K562 (cell line): ENCODE results near the gene SATB2. TPM values are rescaled to one million over a fixed set of nuclear protein-coding genes. Genes with fewer than 3 reads are reported as not detected.

Experiments
- ATAC-seq: fragments of 200-7000 bp; cut with Tn5 transposase; 3 replicates; pipeline ENCODE4 v1.9.1; 2020; ENCODE audit warnings: moderate library complexity
- BruUV-seq: library from RNA; stranded (reverse); fragments of 400-500 nt; replicated peaks from 2 replicates; lab custom pipeline; 2021; lab: Mats Ljungman, UMichigan
- CTCF ChIA-PET: fragments of 300-600 bp; formaldehyde crosslinking; extraction: SDS; loops from one replicate; lab custom pipeline; 2021; ENCODE audit warnings: low intra/inter-chr PET ratio; lab: Yijun Ruan, JAX
- POLR2A ChIA-PET: fragments of 300-600, 350-650 bp; sonication (Branson Sonifier 250); formaldehyde crosslinking; extraction: SDS; loops from one replicate; lab custom pipeline; 2021; ENCODE audit warnings: antibody characterized with exemption, inconsistent platforms; lab: Yijun Ruan, JAX
- DNase-seq, 4 experiments: peaks; one replicate each; pipeline versions ENCODE4 v3.0.0 to v3.0.0-alpha.2; 2011 to 2018; ENCODE audit warnings: low spot score in 3 of 4, mixed read lengths in 3 of 4; ENCODE audit errors: extremely low read depth in 1 of 4
- FAIRE-seq: peaks from 2 replicates; lab custom pipeline; 2011; peaks lifted over from hg19 to GRCh38; lab: Jason Lieb, UNC
- H2AFZ ChIP-seq: 2 replicates; pipeline ENCODE4 v1.6.0; 2011; ENCODE audit warnings: low read depth, low read length, control low read depth, inconsistent platforms
- H3K27ac ChIP-seq: fragments of 200-600 bp; 3 replicates; pipeline ENCODE4 v1.8.0; 2011; ENCODE audit warnings: low read depth, mild to moderate bottlenecking, control low read depth, inconsistent platforms, low read length, moderate library complexity, mixed read lengths; ENCODE audit errors: extremely low read depth
- H3K27me3 ChIP-seq, 2 experiments: fragments of 300-600 bp in 1 of 2; 2 replicates in 1 of 2; 3 replicates in 1 of 2; pipeline versions ENCODE4 v1.6.0 to v1.8.0; 2011; ENCODE audit warnings: inconsistent platforms in 2 of 2, low read length in 2 of 2, mild to moderate bottlenecking in 1 of 2, mixed read lengths in 1 of 2, moderate library complexity in 1 of 2; ENCODE audit not compliant: control insufficient read depth in 2 of 2, insufficient read depth in 2 of 2
- H3K36me3 ChIP-seq: fragments of 300-600 bp; 3 replicates; pipeline ENCODE4 v1.8.0; 2011; ENCODE audit warnings: mild to moderate bottlenecking, low read length, inconsistent platforms; ENCODE audit not compliant: control insufficient read depth, insufficient read depth
- H3K4me1 ChIP-seq, 2 experiments: fragments of 200-600 bp in 1 of 2; replicated peaks in 1 of 2; 2 replicates in 1 of 2; 3 replicates in 1 of 2; pipeline versions ENCODE4 v1.5.1 to v1.8.0; 2011; ENCODE audit warnings: inconsistent platforms in 2 of 2, low read length in 2 of 2, mild to moderate bottlenecking in 1 of 2, mixed read lengths in 1 of 2, moderate library complexity in 1 of 2; ENCODE audit not compliant: control insufficient read depth in 2 of 2, insufficient read depth in 2 of 2
- H3K4me2 ChIP-seq: 2 replicates; pipeline ENCODE4 v1.6.1; 2011; ENCODE audit warnings: low read length, control low read depth, inconsistent platforms, mixed read lengths; ENCODE audit not compliant: insufficient read depth
- H3K4me3 ChIP-seq: fragments of 200-600 bp; sonication (generic), shearing (Covaris generic); 2 replicates; pipeline ENCODE4 v1.5.1; 2016; ENCODE audit warnings: control low read depth, inconsistent platforms
- H3K79me2 ChIP-seq: fragments of 200-600 bp; 3 replicates; pipeline ENCODE4 v1.8.0; 2011; ENCODE audit warnings: low read length, inconsistent platforms; ENCODE audit not compliant: control insufficient read depth, insufficient read depth
- H3K9ac ChIP-seq, 2 experiments: 2 replicates each; pipeline versions ENCODE4 v1.6.0 to v1.6.1; 2011; ENCODE audit warnings: low read depth in 2 of 2, low read length in 2 of 2, control low read depth in 1 of 2, inconsistent platforms in 1 of 2, mild to moderate bottlenecking in 1 of 2, mixed read lengths in 1 of 2; ENCODE audit not compliant: insufficient read depth in 1 of 2
- H3K9me1 ChIP-seq: one replicate; pipeline ENCODE4 v1.6.0; 2011; ENCODE audit warnings: inconsistent platforms, mild to moderate bottlenecking, low read length, moderate library complexity; ENCODE audit not compliant: control insufficient read depth, insufficient read depth
- H3K9me3 ChIP-seq: replicated peaks from 2 replicates; pipeline ENCODE4 v1.5.1; 2011; ENCODE audit warnings: low read depth, low read length, inconsistent platforms; ENCODE audit not compliant: control insufficient read depth, insufficient read depth
- H4K20me1 ChIP-seq: replicated peaks from 2 replicates; pipeline ENCODE4 v1.6.1; 2011; ENCODE audit warnings: low read length, inconsistent platforms, mixed read lengths; ENCODE audit not compliant: control insufficient read depth, insufficient read depth
- C11orf30 ChIP-seq: fragments of 450-650 bp; IDR thresholded peaks from 2 replicates; pipeline ENCODE4 v1.6.1; 2016; ENCODE audit warnings: low read depth, mild to moderate bottlenecking
- HOMEZ ChIP-seq: fragments of 250-450 bp; sonication (Bioruptor Pico); IDR thresholded peaks from 2 replicates; pipeline ENCODE4 v1.4.0; 2020; ENCODE audit warnings: mild to moderate bottlenecking, moderate library complexity
- IRF2 ChIP-seq: sonication (generic); formaldehyde crosslinking; IDR thresholded peaks from 2 replicates; pipeline ENCODE4 v1.8.1; 2022; ENCODE audit warnings: mild to moderate bottlenecking, missing genetic modification reagents
- IRF9 ChIP-seq: fragments of 450-650 bp; IDR thresholded peaks from 2 replicates; pipeline ENCODE4 v1.6.1; 2016; ENCODE audit warnings: missing biosample characterization, missing genetic modification characterization
- NR0B1 ChIP-seq: fragments of 450-650 bp; IDR thresholded peaks from one replicate; pipeline ENCODE4 v1.6.1; 2018; ENCODE audit warnings: mild to moderate bottlenecking, moderate library complexity; ENCODE audit not compliant: partially characterized antibody
- PRPF4 ChIP-seq: fragments of 200-400 bp; formaldehyde crosslinking; IDR thresholded peaks from one replicate; pipeline ENCODE4 v1.6.1; 2017; ENCODE audit warnings: low read length, low read depth, mild to moderate bottlenecking; ENCODE audit not compliant: insufficient read depth, poor library complexity, severe bottlenecking
- ZBTB49 ChIP-seq: sonication (generic); formaldehyde crosslinking; IDR thresholded peaks from 2 replicates; pipeline ENCODE4 v1.8.0; 2022; ENCODE audit warnings: missing genetic modification reagents, mild to moderate bottlenecking, borderline replicate concordance
- WGBS: fragments of 100-300 bp; shearing (Covaris generic); methylation state at CpG from one replicate; pipeline ENCODE4 v1.1.6; 2016; ENCODE audit warnings: low coverage, mixed read lengths; ENCODE audit not compliant: insufficient coverage; ENCODE audit errors: missing lambda C conversion rate; 5-methylcytosine and 5-hydroxymethylcytosine counted together
- in situ Hi-C: fragments of 300-500 bp; cut with MboI; formaldehyde crosslinking; loops from 4 replicates; pipeline ENCODE4 v1.15.0; 2018; ENCODE audit warnings: inconsistent platforms, mixed read lengths
- intact Hi-C: fragments of 100-400 bp; cut with micrococcal nuclease; formaldehyde crosslinking; loops from 2 replicates; pipeline ENCODE4 v1.14.2; 2022
- polyA plus RNA-seq, 8 experiments: library from polyadenylated mRNA; depleted of rRNA in 4 of 8; stranded (reverse) in 5 of 8; unstranded in 3 of 8; fragments of >200 nt; fragmentation: Nextera tagmentation in 2 of 8; fragmentation: Illumina TruSeq in 1 of 8; extraction: Ambion mirVana in 2 of 8; extraction: Trizol in 1 of 8; gene quantifications; 2 replicates each; pipeline versions ENCODE4 v1.2.1 to v1.2.3, GENCODE V29; 2011 to 2014; ENCODE audit warnings: inconsistent platforms in 1 of 8, missing spikeins in 1 of 8
- total RNA-seq, 7 experiments: library from RNA; depleted of rRNA in 6 of 7; stranded (reverse); fragments of >200 nt in 6 of 7; fragmentation: Illumina TruSeq in 2 of 7; extraction: Trizol in 2 of 7; gene quantifications; 2 replicates each; pipeline versions ENCODE4 v1.2.1 to v1.2.3, GENCODE V29; 2011 to 2021; ENCODE audit warnings: low replicate concordance in 1 of 7

Gene SATB2
- total and polyA plus RNA-seq, 9 of the 15 experiments (the other 6 are each of a cell fraction or from before 2014, with no cell fraction given) = 4.5 to 34.0 (median 15.1) TPM

- no TSS peak for BruUV-seq
- 89% methylated on average over 5 of the region's 5 CpGs for WGBS
- H3K4me1 ChIP-seq = no peaks in the 10 kb centered on the region
- H3K4me2 ChIP-seq = no peak overlapping the region
- no peaks in the 10 kb centered on the region for H3K9me1 ChIP-seq
- no peak for TF ChIP-seq NR0B1
- TF ChIP-seq C11orf30 = no peak
- TF ChIP-seq PRPF4 = no peak
- no peaks in the 10 kb centered on the region for H3K27me3 ChIP-seq
- DNase-seq (no peak), ATAC-seq (no peak), FAIRE-seq (no peak)
- H3K4me3 ChIP-seq = no peak overlapping the region
- H3K79me2 ChIP-seq = no peaks in the 10 kb centered on the region; the same call in 1 of the 3 replicates
- CTCF ChIA-PET = no interaction called here
- H3K9me3 ChIP-seq = no peaks in the 10 kb centered on the region
- H3K27ac ChIP-seq = no peak overlapping the region
- H3K36me3 ChIP-seq = peaks cover 4% of the 10 kb centered on the region; the same call in 2 of the 3 replicates
- no peak overlapping the region for H3K9ac ChIP-seq
- H2AFZ ChIP-seq = no peak overlapping the region
- in situ Hi-C loops (no loop called here), intact Hi-C loops (no loop called here)
- POLR2A ChIA-PET = no interaction called here
- no peaks in the 10 kb centered on the region for H4K20me1 ChIP-seq
Measured at GRCh38 chr2:199356412-199356811, 101.3 kb downstream of the SATB2 start.

- no peak overlapping the region for H2AFZ ChIP-seq
- in situ Hi-C loops = no loop called here
Measured at GRCh38 chr2:199348871-199349270, 108.9 kb downstream of the SATB2 start.

More at GRCh38 chr2:199348871-199349270, 108.9 kb downstream of the SATB2 start:
- no peak overlapping the region for H3K4me3 ChIP-seq
- TF ChIP-seq ZBTB49 (CRISPR knock-in tag) = no peak
- TF ChIP-seq IRF2 = no peak
- TF ChIP-seq HOMEZ (CRISPR knock-in tag) = no peak
- no peak for TF ChIP-seq IRF9 (tag)
- no peak for DNase-seq
- CTCF ChIA-PET = no interaction called here
- H3K27me3 ChIP-seq = no peaks in the 10 kb centered on the region
- no peak overlapping the region for H3K27ac ChIP-seq
- no peak for ATAC-seq
- POLR2A ChIA-PET = no interaction called here
- no peak overlapping the region for H3K4me2 ChIP-seq
- H4K20me1 ChIP-seq = no peaks in the 10 kb centered on the region
- H3K79me2 ChIP-seq = no peaks in the 10 kb centered on the region
- BruUV-seq = no TSS peak
- no peaks in the 10 kb centered on the region for H3K9me1 ChIP-seq
- intact Hi-C loops = no loop called here
- no peaks in the 10 kb centered on the region for H3K9me3 ChIP-seq
- no peak overlapping the region for H3K9ac ChIP-seq
- FAIRE-seq = no peak
- H3K4me1 ChIP-seq = no peaks in the 10 kb centered on the region
- WGBS = 96% methylated on average over 6 of the region's 7 CpGs
- peaks cover 37% of the 10 kb centered on the region; the same call in 2 of the 3 replicates for H3K36me3 ChIP-seq
